GM21723 (cell line): ENCODE data around the gene LRMDA.
"Not testable (repeated sequence)": the region's sequence is repeated elsewhere in the genome, so short reads cannot be mapped to it uniquely, and the experiment has no call there.

Source experiments
- ATAC-seq: cut with Tn5 transposase; IDR thresholded peaks from one replicate; pipeline ENCODE4 v1.9.1; 2021; ENCODE audit warnings: mild to moderate bottlenecking, moderate library complexity; ENCODE audit not compliant: unreplicated experiment

LRMDA gene

DNA sequence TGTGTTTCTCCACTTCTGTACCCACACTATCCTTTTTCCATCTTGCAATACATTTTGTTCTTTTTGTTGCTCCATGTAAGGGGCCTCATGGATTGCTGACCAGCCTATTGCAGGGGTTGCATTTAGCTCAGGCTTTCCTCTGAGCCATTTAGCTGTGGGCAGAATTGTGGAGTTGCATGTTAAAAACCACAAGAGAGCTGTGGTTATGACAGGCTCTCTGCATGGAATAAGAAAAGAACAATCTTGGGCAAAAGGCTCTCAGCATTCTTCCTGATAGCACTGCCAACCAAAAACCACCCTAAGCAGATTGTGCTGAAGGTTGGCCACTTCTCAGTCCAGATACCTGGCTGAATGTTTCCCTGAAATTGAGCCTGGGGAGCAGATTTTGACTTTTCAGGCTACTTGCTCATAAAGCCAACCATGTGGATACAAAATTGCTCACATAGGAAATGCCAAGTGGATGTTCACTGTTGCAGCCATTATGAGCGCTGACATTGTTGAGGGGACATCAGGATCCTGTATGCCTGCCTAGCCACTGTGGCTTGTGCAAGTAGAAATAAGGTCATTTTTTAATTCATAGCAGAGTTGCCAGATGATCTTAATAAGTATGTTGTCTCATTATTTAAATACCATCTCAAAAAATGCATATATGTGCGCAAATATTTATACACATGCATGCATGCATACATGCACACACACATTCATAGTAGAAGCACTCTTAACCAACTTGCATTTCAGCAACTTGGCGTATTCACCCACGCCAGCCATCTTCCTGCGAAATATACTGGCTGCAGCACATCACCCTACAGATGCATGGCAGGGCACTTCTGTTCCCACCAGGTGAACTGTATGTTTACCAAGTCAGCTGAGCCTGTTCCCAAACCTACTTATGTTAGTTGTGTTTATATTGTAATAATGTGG is 695.4 kb downstream of the LRMDA start:
- no peak for ATAC-seq

DNA sequence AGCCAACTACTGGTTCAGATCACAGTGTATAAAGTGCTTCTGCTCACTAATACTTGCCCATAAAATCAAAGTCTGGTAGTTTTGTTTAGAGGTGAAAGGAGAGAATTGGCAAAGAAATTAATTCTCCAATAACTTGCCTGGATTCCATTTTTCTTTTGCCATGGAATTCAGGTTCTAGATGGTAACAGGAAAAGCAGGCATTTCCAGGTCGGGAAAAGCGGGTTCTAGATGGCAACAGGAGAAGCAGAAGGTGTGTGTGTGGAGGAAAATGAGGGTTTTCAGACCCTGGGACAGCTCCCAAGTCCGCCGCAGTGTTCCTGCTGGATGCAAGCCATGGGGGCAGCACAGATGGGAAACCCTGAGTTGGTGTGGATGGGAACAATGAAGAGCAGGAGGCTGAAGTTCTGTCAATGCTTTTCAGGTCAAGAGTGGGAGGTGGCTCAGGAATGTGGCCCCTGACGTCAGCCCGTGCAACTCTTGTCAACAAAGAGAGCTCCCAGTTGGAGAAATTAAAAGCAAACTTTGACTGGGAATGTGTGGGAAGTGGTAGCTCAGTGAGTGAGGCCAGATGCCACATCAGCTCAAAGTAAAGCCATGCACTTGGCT is 696.7 kb downstream of the LRMDA start:
- no peak for ATAC-seq

DNA sequence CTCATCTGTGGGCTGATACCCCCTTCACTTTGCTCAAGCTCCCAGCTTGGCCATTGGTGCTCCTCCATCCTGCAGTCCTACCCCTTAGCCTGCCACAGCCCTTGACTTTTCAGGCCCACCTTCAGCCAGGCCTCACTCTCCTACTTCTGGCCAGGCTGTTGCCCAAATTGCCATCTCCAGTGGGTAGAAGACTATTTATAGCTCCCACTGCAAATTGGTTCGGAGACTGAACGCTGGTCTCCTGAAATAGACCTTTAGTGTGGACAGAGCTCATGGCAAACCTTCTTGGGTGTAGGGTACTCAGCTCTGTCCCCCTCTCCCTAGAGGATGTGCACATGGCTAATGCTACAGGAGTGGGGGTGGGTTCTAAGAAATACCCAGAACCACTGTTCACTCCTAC is 697.8 kb downstream of the LRMDA start:
- ATAC-seq: no peak

DNA sequence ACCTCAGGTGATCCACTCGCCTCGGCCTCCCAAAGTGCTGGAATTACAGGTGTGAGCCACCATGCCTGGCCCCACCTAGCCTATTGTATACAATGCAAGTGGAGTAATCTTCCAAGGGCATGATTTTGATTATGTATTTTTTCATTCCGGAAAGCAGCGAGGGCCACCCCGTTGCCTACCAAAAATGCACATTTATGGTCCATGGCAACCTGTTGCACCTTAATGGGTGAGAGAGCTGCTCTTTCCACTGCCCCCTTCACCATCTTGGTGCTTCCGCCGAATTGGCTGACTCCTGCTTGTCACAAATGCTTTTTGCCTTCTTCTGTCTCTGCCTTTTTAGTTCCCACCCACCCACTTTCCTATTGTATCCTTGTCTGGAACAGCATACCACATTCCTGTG is 699.5 kb downstream of the LRMDA start:
- ATAC-seq: no peak

DNA sequence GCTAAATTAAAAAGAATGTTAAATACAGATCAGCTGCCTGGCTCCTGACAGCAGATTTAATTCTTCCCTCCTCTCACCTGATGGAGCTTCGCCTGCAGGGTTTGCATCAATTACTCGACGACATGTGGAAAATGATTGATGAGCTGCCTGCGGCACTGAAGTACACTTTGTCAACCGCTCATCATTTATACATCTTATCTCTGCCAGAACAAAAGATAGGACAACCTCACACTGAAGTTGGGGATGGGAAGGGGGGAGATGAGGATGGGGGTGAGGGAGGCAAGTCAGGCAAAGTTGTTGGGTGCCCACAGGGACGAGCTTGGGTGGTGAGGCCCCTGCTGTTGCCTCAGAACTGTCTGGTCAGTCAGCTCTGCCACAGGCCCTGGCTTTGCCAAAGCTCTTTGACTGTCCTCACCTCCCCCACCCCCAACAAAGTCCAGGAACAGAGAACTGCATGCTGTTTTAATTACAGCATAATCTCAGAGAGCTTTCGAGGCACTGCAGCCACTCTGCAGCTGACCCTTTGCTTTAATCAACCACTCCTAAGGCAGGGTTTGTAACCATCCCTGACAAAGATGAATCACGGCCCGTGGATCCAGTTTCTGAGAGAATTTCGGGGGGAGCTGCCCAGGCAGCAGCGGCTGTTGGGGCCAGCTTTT is 702.3 kb downstream of the LRMDA start:
- no peak for ATAC-seq

DNA sequence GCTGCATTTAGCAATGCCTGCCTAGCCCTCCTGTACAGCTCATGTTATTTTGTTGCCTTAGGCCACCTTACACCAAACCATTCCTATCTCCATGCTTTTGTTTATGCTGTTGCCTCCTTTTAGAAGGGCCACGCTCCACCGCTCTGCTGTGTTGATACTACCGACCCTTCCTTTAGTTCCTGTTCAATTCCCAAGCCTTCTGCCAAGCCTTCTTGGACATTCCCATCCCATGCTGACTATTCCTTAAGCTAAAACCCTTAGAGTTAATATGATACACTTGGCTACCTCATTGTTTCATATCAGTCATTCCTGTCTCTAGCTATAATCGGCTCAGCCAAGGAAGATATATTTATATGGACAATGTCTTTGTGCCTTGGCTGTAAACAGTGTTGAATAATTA is 705.5 kb downstream of the LRMDA start:
- no peak for ATAC-seq

DNA sequence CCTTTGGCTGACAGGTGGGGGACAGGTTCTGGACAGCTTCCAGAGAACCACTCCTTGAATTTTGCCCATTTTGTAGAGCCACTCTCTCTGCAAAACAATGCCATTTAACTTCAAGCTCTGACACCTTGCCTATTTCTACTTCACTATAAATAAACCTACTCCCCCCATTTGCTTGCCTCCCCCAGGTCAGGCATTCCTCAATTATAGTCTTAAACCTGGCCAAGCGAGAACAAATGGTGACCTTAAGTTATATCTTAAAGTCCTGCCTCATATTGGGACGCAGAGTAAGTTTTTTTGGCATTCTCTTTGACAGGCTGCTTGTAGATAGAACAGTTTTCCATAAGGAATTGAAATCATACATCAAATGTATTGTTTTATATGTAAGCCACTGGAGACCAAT is 706.9 kb downstream of the LRMDA start:
- ATAC-seq: no peak

DNA sequence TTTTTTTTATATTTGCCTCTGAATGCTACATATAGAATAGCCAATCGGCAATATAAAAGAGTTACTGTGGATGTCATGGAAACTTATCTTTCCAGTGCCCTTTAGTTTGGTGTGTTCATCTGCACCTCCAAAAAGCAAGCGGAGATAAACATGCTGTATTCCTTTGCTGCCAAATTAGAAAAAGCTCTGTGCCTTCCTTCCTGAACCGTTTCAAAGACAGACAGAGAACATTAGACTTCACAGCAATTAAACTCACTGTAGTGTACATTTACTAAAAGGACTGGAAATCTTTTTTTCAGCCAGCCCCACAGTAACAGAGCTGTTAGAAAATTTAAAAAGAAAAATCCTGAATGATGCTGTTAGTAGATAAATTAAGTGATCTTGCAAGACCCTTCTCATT is 707.5 kb downstream of the LRMDA start:
- no peak for ATAC-seq

DNA sequence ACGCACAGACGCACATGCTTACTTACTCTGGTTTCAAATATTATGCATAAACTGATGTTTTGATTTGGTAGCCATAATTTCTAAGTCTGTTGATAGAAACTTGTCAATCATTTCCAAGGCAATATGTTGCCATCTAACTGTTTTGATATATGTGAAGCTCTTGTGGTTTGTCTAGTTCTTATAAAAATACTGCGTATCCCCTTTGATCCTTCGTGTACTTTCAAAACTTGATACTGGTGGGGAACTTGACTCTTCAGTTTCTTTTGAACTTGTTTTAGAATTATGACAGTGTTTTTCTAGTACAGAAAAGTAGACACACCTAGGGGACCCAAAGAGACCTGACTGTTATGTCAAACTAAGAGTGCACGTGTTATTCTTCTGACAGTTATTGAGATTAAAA is 708.0 kb downstream of the LRMDA start:
- ATAC-seq: no peak

DNA sequence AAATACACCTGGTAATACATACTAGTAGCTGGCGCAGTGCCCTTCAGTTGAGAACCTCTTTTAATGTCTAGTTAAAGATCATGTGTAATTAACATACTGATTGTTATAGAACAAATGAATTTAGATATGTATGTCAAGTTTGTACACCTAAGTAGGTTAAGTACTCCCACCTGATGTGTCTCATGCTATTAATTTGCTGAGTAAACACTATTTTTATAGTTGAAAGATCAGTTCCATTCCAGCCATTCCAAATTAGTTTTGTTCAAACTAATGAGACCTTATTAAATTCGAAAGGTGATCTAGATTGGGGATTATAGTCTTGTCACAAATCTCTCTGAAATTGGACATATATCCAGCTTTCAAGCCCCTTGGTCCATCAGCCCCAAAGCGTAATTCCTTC is 710.0 kb downstream of the LRMDA start:
- ATAC-seq: no peak

DNA sequence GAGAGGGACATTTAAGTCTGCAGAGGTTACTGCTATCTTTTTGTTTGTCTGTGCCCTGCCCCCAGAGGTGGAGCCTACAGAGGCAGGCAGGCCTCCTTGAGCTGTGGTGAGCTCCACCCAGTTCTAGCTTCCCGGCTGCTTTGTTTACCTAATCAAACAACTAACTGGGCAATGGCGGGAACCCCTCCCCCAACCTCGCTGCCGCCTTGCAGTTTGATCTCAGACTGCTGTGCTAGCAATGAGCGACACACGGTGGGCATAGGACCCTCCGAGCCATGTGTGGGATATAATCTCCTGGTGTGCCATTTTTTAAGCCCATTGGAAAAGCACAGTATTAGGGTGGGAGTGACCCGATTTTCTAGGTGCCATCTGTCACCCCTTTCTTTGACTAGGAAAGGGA is 716.8 kb downstream of the LRMDA start:
- not testable (repeated sequence) for ATAC-seq

DNA sequence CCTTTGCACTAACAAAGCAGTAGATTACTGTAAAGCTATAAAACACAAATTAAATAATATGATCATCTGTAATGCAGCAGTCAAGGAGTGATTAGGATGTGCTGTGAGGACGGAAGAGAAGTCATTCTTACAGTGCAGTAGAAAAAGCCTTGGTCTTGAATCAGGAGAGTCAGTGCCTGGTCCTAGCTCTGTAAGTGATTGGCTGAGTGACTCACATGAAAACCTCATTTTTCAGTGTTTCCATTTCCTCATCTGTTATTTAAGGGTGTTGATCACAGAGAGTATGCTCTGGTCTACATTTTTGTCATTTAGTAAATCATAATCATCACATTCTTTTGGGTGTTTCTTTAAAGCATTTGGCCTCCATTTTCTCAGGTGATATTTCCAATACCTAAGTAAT is 717.8 kb downstream of the LRMDA start:
- no peak for ATAC-seq

DNA sequence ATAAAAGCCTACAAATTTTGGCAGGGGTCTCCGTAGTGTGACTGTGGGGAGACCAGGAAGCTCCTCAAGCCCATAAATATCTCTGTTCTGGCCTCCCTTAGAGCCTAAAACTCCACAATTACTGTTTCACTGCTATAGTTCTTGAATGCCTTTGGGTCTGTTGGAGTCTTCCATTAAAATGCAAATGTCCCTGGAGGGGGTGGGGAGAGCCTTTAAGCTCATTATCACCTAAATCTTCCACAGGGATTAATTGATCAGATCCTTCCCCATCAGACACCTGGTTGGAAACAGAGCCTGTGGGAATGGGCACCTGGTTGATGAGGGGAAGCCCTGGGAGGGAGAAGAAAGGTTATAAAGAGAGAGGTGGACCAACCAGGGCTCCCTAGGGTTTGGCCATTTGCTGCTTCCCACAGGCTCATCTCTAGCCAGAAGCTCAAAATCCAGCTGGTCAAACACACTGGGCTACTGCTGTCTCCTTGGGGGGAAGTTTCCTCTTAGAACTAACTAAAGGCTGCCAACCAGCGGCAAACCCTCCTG is 718.2 kb downstream of the LRMDA start:
- ATAC-seq: no peak

DNA sequence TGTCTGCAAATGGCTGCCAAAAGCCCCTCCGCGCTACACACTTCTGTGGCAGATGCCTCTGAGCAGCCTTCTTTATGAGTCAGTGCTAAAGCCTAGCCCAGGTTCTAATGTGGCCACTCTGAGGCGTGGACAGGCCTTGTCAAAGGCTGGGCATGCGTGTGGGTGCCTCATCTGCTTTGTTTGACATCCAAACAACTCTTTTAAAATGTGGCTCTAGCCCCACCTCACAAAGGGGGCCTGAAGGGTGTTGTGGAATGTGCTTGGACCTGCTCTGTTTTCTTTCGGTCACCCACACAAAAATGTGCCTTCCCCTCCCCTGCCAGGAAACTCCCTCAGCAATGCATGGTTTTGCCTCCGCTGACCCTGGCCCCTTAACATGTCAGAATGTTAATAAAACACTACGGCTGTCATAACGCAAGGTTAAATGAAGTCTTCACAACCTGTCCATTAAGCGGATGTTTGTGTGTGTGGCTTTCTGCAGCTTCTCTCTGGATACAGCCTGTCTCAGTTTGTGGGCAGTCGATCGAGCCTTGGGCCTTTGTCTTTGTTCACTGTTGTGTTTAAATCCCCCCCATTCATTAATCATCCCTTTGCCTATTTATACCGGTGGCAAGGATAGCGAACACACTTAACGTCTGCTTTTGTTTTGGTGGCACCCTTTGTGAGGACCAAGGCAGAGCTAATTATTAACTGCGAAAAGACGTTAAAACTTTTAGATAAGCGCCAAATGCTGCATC is 718.9 kb downstream of the LRMDA start:
- ATAC-seq: no peak

DNA sequence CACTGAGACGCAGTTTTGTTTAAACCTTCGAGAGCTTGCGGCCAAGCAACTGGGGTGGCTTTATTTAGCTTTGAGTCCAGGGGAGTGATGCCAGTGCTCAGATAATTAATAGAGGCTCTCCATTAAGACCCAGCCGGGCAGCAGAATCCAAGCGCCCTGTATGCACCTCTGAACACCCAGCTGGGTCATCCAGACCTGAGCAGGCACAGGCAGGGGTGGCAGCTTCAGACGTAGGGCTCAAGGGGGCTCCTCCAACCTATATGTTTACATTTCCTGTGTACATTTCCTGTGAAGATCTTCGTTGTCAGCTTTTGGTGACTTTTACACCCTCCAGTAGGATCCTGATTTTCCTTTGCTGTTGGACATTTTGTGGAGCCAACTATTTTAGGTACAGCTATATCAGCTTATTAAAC is 719.5 kb downstream of the LRMDA start:
- no peak for ATAC-seq

DNA sequence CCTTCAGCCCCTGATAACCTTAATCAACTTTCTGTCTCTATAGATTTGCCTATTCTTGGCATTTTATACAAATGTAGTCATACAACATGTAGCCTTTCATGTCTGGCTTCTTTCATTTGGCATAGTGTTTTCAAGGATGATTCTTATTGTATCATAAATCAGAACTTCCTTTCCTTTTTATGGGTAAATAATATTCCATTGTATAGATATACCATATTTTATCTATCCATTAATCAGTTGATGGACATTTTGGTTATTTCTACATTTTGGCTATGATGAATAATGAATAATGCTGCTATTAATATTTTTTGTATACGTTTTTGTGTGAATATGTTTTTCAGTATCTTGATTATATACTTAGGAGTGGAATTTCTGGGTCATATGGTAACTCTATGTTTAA is 720.8 kb downstream of the LRMDA start:
- no peak for ATAC-seq

DNA sequence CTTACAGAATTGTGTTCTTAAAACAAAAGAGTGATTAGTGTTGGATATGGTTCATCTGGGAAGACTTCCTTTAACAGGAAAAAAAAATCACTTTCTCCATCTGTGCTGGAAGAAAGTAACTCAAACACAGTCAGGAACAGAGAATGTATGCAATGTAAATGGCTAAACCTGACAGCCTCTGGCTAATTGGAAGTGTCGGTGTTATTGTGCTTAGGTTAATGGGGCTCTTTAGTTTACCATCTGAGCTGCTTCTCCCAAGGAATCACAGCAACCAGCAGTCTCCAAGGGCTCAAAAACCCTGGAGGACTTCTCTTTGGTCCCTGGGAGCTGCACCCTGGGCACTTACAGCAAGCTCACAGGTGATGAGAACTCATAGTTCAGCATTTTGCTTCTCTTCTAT is 724.5 kb downstream of the LRMDA start:
- no peak for ATAC-seq

DNA sequence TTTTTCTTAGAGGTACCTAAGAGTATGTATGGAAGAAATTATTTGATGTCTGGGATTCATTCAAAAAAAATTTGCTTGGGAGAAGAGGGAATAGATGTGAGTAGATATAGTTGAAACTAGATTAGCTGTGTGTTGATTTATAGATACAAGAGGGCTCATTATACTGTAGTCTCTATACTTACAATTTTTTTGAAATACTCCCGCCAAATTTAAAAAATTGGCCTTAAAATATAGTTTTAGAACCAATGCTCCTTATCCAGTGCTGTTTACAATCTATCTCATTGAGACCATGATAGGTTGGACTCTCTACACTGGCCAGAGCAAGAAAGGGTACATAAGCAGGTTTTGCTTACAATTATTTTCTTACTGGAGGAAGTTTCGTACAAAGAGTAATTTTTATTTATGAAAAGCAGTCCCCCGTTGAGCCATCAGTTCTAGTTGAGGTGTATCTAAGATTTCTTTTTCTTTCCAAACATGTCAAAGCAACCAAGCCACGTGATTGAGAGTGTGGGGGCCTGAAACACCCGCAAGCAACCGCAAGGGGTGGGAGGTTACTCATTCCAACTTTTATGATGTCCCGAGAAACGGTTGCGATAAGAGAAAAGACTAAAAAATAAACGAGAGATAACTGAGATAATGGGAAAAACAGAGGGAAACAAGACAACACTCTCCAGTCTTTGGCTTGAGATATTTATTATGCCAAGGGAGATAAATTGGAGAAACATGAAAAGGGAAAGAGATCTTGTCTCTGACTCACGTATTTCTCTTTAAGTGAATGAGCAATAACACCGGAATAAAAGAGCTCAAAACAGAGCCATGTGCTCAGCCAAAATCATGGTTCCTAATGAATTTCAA is 729.2 kb downstream of the LRMDA start:
- ATAC-seq: no peak

DNA sequence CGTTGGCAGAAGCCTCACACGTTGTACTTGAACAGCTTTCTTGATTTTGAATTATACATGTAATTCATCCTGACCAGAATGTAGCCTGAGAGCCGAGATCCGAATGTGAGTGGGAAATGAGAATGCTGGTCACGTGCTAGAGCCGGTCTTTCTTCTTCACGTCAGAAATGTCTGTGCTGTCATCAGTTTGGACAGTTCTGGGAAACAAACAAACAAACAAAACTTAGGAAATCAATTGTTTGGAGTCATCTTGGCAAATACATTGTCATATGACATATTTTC is 729.8 kb downstream of the LRMDA start:
- ATAC-seq: no peak

DNA sequence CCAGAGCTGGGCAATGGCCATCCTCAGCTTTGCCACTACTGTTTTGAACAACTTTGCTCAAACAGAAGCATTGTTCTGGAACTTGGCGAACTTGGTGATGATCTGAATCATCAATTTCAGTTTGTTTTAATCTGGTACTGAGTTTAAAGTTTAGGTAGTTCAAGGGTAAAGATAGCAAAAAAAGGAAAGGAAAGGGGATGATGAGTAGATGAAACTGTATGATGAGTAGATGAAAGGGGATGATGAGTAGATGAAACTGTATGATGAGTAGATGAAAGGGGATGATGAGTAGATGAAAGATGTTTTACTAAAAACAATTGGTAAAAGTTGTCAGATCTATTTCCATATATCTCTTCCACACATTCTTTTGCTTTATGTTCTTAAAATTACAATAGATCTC is 737.0 kb downstream of the LRMDA start:
- no peak for ATAC-seq
